Stomach (tissue), 19 donors: ENCODE measurements around the gene AQP2. TPM values are rescaled to one million over a fixed set of nuclear protein-coding genes. Genes with fewer than 3 reads are reported as not detected.

Experiments
- DNase-seq, 2 donors: peaks; one replicate each; pipeline versions ENCODE4 v3.0.0 to v3.0.0-alpha.2; 2013 to 2019
- H3K27ac ChIP-seq, 5 donors: fragments of 200-600 bp in 4 of 5; sonication (generic) in 4 of 5; one replicate each; pipeline ENCODE4 v1.5.1; 2013 to 2019; ENCODE audit warnings: mild to moderate bottlenecking in 1 of 5, moderate library complexity in 1 of 5
- H3K27me3 ChIP-seq, 3 donors: fragments of 200-600 bp; sonication (generic); one replicate each; pipeline ENCODE4 v1.5.1; 2017 to 2019; ENCODE audit warnings: mixed run types in 1 of 3
- H3K36me3 ChIP-seq, 4 donors: fragments of 200-600 bp; sonication (generic); 1 replicate in 3 of 4; 2 replicates in 1 of 4; pipeline ENCODE4 v1.5.1; 2016 to 2019
- H3K4me1 ChIP-seq, 4 donors: fragments of 200-600 bp; sonication (generic); one replicate each; pipeline ENCODE4 v1.5.1; 2016 to 2019
- H3K4me3 ChIP-seq, 4 donors: fragments of 200-600 bp; sonication (generic) in 3 of 4; one replicate each; pipeline ENCODE4 v1.5.1; 2016 to 2019; ENCODE audit warnings: mild to moderate bottlenecking in 1 of 4
- H3K9me3 ChIP-seq, 4 donors: fragments of 200-600 bp; sonication (generic); one replicate each; pipeline ENCODE4 v1.5.1; 2016 to 2019
- CTCF ChIP-seq, 7 experiments: fragments of 450-650 bp in 4 of 7; fragments of 200-600 bp in 3 of 7; sonication (generic) in 3 of 7; IDR thresholded peaks; one replicate each; pipeline ENCODE4 v1.5.1; 2016 to 2019; ENCODE audit warnings: antibody characterized with exemption in 7 of 7, control low read depth in 2 of 7, mild to moderate bottlenecking in 1 of 7
- EP300 ChIP-seq: sonication (generic); formaldehyde crosslinking; IDR thresholded peaks from one replicate; pipeline ENCODE4 v1.6.1; 2017; ENCODE audit warnings: antibody characterized with exemption
- POLR2A ChIP-seq, 4 donors: fragments of 450-650 bp; IDR thresholded peaks; one replicate each; pipeline ENCODE4 v1.6.1; 2016; ENCODE audit warnings: antibody characterized with exemption in 4 of 4, control low read depth in 2 of 4, mild to moderate bottlenecking in 1 of 4, moderate library complexity in 1 of 4
- POLR2AphosphoS5 ChIP-seq, 3 donors: sonication (generic); formaldehyde crosslinking; IDR thresholded peaks; one replicate each; pipeline ENCODE4 v1.6.1; 2016; ENCODE audit warnings: antibody characterized with exemption in 3 of 3
- WGBS, 5 donors: extraction: QIAGEN DNeasy Blood & Tissue Kit in 3 of 5; methylation state at CpG; one replicate each; pipeline versions ENCODE4 v1.1.5 to v1.1.7; 2013 to 2018; 5-methylcytosine and 5-hydroxymethylcytosine counted together
- intact Hi-C: fragments of 100-400 bp; cut with DNase I; formaldehyde crosslinking; loops from one replicate; pipeline ENCODE4 v1.15.1; 2023; ENCODE audit warnings: low total_unique reads
- long read RNA-seq, 10 donors: transcript quantifications; one replicate each; lab custom pipeline, GENCODE V29; 2026
- polyA plus RNA-seq, 3 donors: library from polyadenylated mRNA; stranded (reverse); fragments of 200-250 nt; gene quantifications; one replicate each; pipeline ENCODE4 v1.2.3, GENCODE V29; 2013
- total RNA-seq, 5 donors: library from RNA; depleted of rRNA; stranded (reverse); fragments of >200 nt; gene quantifications; one replicate each; pipeline versions ENCODE4 v1.1.0 to v1.2.3, GENCODE V29; 2014 to 2016
- donor health status: healthy with polysubstance abuse.
- donor health status: Bipolar disorder and iron deficiency.
- donor health status: healthy.

Gene AQP2
- under 1 TPM in 1 of 5 donors, not detected in 4; 0.92 TPM for total RNA-seq
- not detected for polyA plus RNA-seq
- long read RNA-seq, donor 1: 0 reads
- long read RNA-seq, donor 2, full-length matches to known transcripts: 1 of 1 reads
- long read RNA-seq, donor 2, partial matches to known transcripts: 0 of 1 reads
- long read RNA-seq, donor 2, other reads (novel, unspliced or antisense): 0 of 1 reads
- long read RNA-seq, donor 3: 0 reads
- long read RNA-seq, donor 4: 0 reads
- long read RNA-seq, donor 5, full-length matches to known transcripts: 1 of 1 reads
- long read RNA-seq, donor 5, partial matches to known transcripts: 0 of 1 reads
- long read RNA-seq, donor 5, other reads (novel, unspliced or antisense): 0 of 1 reads
- long read RNA-seq, donor 6, full-length matches to known transcripts: 2 of 2 reads
- long read RNA-seq, donor 6, partial matches to known transcripts: 0 of 2 reads
- long read RNA-seq, donor 6, other reads (novel, unspliced or antisense): 0 of 2 reads
- long read RNA-seq, donor 7: 0 reads
- long read RNA-seq, donor 8: 0 reads
- long read RNA-seq, donor 9: 0 reads
- long read RNA-seq, donor 10: 0 reads

GRCh38 chr12:49950273-49951251 lies at the start of gene AQP2:
Gene AQP2, plus strand, starts transcription at chr12:49950737. Its CDS starts 94 bp downstream, at chr12:49950831.
- peaks cover 0 to 19% (median 12%) of the 10 kb centered on the region in 4 donors for H3K4me1 ChIP-seq
- no peak within 1 kb of the TSS for H3K4me3 ChIP-seq

GRCh38 chr12:49901026-49901425 lies 49.5 kb upstream of the AQP2 start:
- DNase-seq: no peak
- intact Hi-C loops: no loop called here
- H3K36me3 ChIP-seq: no peaks in the 10 kb centered on the region

More at GRCh38 chr12:49950273-49951251, at the start of gene AQP2:
- intact Hi-C loops: no loop called here
- H3K27ac ChIP-seq: no peak within 1 kb of the TSS
- 78 to 87% (median 85%) methylated on average over 26 to 32 of the region's 32 CpGs for WGBS, 5 donors
- peaks cover 0 to 42% (median 10%) of the 10 kb centered on the region in 3 donors for H3K27me3 ChIP-seq
- peak in 1 of 2 donors; percentile 62 for DNase-seq
- no peaks in the 10 kb centered on the region for H3K9me3 ChIP-seq
- H3K36me3 ChIP-seq: no peaks in the 10 kb centered on the region
- TF ChIP-seq EP300: no peak

GRCh38 chr12:49901986-49902385 lies 48.6 kb upstream of the AQP2 start:
- no peaks in the 10 kb centered on the region for H3K9me3 ChIP-seq
- TF ChIP-seq CTCF (IDR thresholded peaks at IDR 0.05): no peak
- TF ChIP-seq POLR2AphosphoS5 (IDR thresholded peaks at IDR 0.05): no peak
- TF ChIP-seq EP300: no peak
- no peak for TF ChIP-seq POLR2A (IDR thresholded peaks at IDR 0.05)
- no peak overlapping the region for H3K4me3 ChIP-seq
- DNase-seq: no peak
- H3K27ac ChIP-seq: no peak overlapping the region
- intact Hi-C loops: no loop called here
- peaks cover 0 to 32% (median 7%) of the 10 kb centered on the region in 3 donors for H3K27me3 ChIP-seq
- peaks cover 0 to 14% (median 9%) of the 10 kb centered on the region in 4 donors for H3K4me1 ChIP-seq
- no peaks in the 10 kb centered on the region for H3K36me3 ChIP-seq
- 87 to 94% (median 91%) methylated on average over 5 of the region's 5 CpGs for WGBS, 5 donors

More at GRCh38 chr12:49901026-49901425, 49.5 kb upstream of the AQP2 start:
- H3K4me3 ChIP-seq: no peak overlapping the region
- peaks cover 0 to 14% (median 10%) of the 10 kb centered on the region in 4 donors for H3K4me1 ChIP-seq
- no peaks in the 10 kb centered on the region for H3K9me3 ChIP-seq
- WGBS, 5 donors: 72 to 100% (median 81%) methylated on average over 1 to 4 of the region's 4 CpGs
- peaks cover 0 to 32% (median 7%) of the 10 kb centered on the region in 3 donors for H3K27me3 ChIP-seq
- no peak overlapping the region for H3K27ac ChIP-seq
- TF ChIP-seq EP300: no peak
- no peak for TF ChIP-seq POLR2AphosphoS5 (IDR thresholded peaks at IDR 0.05)
- TF ChIP-seq POLR2A (IDR thresholded peaks at IDR 0.05): no peak
- no peak for TF ChIP-seq CTCF (IDR thresholded peaks at IDR 0.05)

GRCh38 chr12:49902399-49903350 lies 47.9 kb upstream of the AQP2 start:
- 75 to 90% (median 80%) methylated on average over 14 to 16 of the region's 16 CpGs for WGBS, 5 donors
- DNase-seq: peak in 1 of 2 donors; percentile 74
- no peaks in the 10 kb centered on the region for H3K36me3 ChIP-seq
- H3K27ac ChIP-seq: peak overlapping the region in 1 of 5 donors; percentile 59
- H3K4me1 ChIP-seq: peaks cover 0 to 14% (median 9%) of the 10 kb centered on the region in 4 donors
- H3K27me3 ChIP-seq: peaks cover 0 to 27% (median 7%) of the 10 kb centered on the region in 3 donors
- TF ChIP-seq CTCF (IDR thresholded peaks at IDR 0.05) (no peak), EP300 (no peak), POLR2AphosphoS5 (IDR thresholded peaks at IDR 0.05) (no peak), POLR2A (IDR thresholded peaks at IDR 0.05) (no peak)
- no peak overlapping the region for H3K4me3 ChIP-seq
- intact Hi-C loops: no loop called here
- H3K9me3 ChIP-seq: no peaks in the 10 kb centered on the region
